WI38 (cell line): Measurements from ENCODE around the gene SPAG16.

Experiments used
- H3K4me3 ChIP-seq: 2 replicates; pipeline ENCODE4 v1.5.1; 2011; ENCODE audit warnings: low read depth, mild to moderate bottlenecking, control low read depth, low read length
- CTCF ChIP-seq: IDR thresholded peaks from 2 replicates; pipeline ENCODE4 v1.5.1; 2012; ENCODE audit warnings: low read depth, mild to moderate bottlenecking, control low read depth, low read length

Gene SPAG16

GRCh38 chr2:214180071-214180470, 895.8 kb downstream of the SPAG16 start:
- TF ChIP-seq CTCF: no peak
- H3K4me3 ChIP-seq: no peak overlapping the region

DNA sequence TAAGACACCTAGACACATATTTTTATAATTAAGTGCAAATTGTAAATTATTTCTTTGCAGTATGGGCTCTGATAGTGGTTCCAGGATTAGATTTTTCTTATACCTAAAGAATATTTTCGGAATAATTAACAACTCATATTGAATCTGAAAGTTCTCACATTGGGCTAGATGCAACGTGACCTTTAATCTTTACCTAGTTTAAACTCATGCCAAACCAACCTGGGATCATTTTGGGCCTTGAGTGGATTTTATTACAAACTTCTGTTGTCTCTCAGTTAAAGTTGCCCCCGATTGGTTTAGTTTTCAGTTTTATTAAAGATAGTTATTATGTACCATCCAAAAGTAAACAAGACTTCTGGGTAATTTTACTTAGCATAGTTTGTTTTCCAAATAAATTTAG, 896.4 kb downstream of the SPAG16 start:
- no peak for TF ChIP-seq CTCF

GRCh38 chr2:214184461-214184860, 900.2 kb downstream of the SPAG16 start:
- H3K4me3 ChIP-seq: no peak overlapping the region
- no peak for TF ChIP-seq CTCF

More for the DNA sequence above, 896.4 kb downstream of the SPAG16 start:
- H3K4me3 ChIP-seq: no peak overlapping the region

DNA sequence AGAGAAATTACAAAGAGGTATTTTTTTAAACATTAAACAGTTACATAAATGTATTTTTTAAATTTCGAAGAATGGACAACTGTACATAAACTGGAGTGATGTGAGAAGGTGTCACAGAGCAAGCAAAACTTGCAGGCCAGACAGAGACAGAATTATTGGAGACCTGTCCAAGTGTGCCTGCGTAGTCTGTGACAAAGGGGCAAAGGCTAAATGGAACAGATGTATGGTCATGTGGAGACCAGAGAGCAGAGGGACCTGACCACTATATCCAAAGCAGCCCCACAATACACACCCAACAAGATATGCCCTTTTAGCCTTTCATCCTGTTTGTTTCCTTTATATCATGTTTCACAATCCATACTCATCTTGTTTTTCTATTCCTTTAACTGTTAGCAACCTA, 901.3 kb downstream of the SPAG16 start:
- TF ChIP-seq CTCF: no peak

DNA sequence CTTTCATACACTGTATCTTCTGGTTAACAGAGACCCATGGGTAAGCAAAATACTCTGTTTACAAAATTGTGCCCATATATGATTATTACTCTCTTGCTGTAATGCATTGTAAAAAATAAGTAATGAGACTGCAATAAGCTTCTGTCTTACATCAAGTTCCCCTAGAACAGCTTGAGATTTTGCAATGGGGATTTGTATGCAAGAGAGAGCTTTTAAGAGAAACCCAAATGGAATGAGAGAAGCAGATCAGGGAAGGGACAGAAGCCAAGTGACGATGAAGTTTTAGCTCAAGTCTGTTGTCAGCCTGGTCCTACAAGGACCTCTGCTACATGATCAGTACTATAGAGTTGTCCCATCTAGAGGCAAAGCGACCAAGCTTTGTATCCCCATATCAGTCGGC, 908.4 kb downstream of the SPAG16 start:
- TF ChIP-seq CTCF: no peak
- H3K4me3 ChIP-seq: no peak overlapping the region

More for the DNA sequence above, 901.3 kb downstream of the SPAG16 start:
- no peak overlapping the region for H3K4me3 ChIP-seq

DNA sequence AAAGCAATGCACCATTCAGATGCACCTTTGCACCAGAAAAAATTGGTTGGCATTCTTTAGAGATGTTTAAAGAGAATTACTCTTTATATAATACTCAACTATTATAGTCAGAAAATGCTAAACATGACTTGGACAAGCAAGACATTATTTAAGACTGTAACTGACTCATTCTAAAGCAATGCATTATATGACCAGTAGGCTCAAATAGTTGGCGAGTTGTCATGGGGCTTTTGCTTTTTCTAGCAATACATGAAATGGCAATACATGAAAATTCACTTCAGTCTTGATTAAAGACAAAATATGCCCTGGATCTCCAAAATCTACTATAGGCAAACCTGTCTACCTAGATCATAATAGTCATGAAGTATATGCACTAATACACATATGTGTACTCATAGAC, 909.7 kb downstream of the SPAG16 start:
- TF ChIP-seq CTCF: no peak

GRCh38 chr2:214196260-214196659, 912.0 kb downstream of the SPAG16 start:
- no peak overlapping the region for H3K4me3 ChIP-seq
- no peak for TF ChIP-seq CTCF

More for the DNA sequence above, 909.7 kb downstream of the SPAG16 start:
- no peak overlapping the region for H3K4me3 ChIP-seq
